LNCAP (cell line): ENCODE results near the gene PARP8.

Source experiments
- CTCF ChIP-seq: fragments of 450-650 bp; IDR thresholded peaks from 2 replicates; pipeline ENCODE4 v1.5.1; 2017; ENCODE audit warnings: mild to moderate bottlenecking

Gene PARP8

GRCh38 chr5:50716134-50716533 is 49.7 kb downstream of the PARP8 start:
- TF ChIP-seq CTCF, result no peak

DNA sequence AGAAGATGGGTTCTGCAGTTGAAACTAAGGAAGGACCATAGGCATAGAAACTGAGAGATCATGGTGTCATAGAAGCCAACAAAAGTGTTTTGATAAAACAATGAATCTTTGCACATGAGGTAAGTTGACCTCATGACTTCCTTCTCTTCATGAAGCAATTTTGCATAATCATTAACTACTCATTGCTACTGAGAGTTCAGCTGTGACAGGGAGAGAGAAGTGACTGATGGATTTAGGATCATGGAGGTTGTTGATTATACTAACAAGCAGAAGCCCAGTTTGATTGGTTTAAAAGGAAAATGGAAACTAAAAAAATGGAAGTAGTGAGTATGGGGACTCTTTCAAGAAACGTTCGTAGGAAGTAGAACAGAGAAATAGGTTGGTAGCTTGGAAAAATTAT is 51.2 kb downstream of the PARP8 start:
- no peak for TF ChIP-seq CTCF

DNA sequence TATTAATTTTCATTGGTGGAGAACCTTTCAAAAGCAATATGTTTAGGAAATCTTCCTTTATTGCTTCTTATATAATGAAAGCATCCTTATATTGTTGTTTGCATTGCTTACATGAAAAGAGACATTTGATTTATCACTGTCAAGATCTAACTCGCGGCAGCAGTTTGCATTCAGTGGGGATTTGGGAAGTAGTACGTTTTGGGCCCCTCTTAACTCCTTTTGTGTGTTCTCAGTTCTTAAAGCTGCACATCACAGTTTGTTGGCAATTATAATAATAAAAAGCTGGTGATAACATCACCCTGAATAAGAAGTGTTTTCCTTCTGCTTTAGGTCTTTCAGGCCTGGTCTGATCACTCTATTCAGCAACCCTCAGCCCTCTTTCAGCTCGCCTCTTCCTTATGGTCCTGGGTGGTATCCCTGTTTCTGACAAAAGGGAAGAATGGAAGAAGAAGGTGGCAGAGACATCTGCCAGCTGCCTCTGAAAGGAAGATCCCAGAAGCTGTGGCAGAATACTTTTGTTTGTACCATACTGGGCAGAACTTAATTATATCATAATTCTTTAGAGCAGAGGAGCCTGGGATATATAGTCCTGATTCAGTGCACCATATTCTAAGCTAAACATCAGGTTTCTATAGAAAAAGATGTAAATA is 53.7 kb downstream of the PARP8 start:
- no peak for TF ChIP-seq CTCF

GRCh38 chr5:50722223-50722622 is 55.8 kb downstream of the PARP8 start:
- TF ChIP-seq CTCF, result no peak

GRCh38 chr5:50724262-50724661 is 57.8 kb downstream of the PARP8 start:
- TF ChIP-seq CTCF, result no peak

- no peak for TF ChIP-seq CTCF
Measured at GRCh38 chr5:50725800-50726474, 59.5 kb downstream of the PARP8 start.

- TF ChIP-seq CTCF, result no peak
Measured at GRCh38 chr5:50726475-50727148, 60.2 kb downstream of the PARP8 start.
